ENCODE measurements around the gene ALX3. TPM values are rescaled to one million over a fixed set of nuclear protein-coding genes. Genes with fewer than 3 reads are reported as not detected.
A peak's percentile ranks its signal among the peaks of the same experiment; 100 is the strongest.

Gene ALX3
- total RNA-seq, 1 experiment from 2014 or later: not detected

GRCh38 chr1:110060662-110061060, 9.8 kb downstream of the ALX3 start:
- peaks cover 36% of the 10 kb centered on the region for H3K36me3 Mint-ChIP-seq (ENCODE audit: insufficient read depth, unreplicated experiment)

GRCh38 chr1:110060034-110060661, 10.3 kb downstream of the ALX3 start:
- intact Hi-C loops (cut with micrococcal nuclease): no loop called here
- Mint-ChIP-seq H3K36me3 (ENCODE audit: insufficient read depth, unreplicated experiment) (peaks cover 42% of the 10 kb centered on the region), H3K27me3 (ENCODE audit: insufficient read depth, unreplicated experiment) (no peaks in the 10 kb centered on the region), H3K4me1 (ENCODE audit: insufficient read depth, unreplicated experiment) (no peaks in the 10 kb centered on the region), H3K27ac (ENCODE audit: low read depth, unreplicated experiment) (no peak overlapping the region), H3K9me3 (ENCODE audit: unreplicated experiment) (no peaks in the 10 kb centered on the region), H3K4me3 (ENCODE audit: unreplicated experiment) (no peak overlapping the region)
- ChIA-PET CTCF (interaction anchor here (0.5 to 2.5 kb wide), 28 partner anchors 9 to 242 kb away, joined by 3 to 17 read pairs (median 5); partner anchors contain the start of genes AHCYL1, ALX3 and STRIP1), POLR2A (interaction anchor here (0.7 to 1.0 kb wide), 3 partner anchors 22 to 275 kb away, joined by 3 to 4 read pairs (median 4); no protein-coding TSS in a partner anchor)
- TF ChIP-seq CTCF (IDR thresholded peaks at IDR 0.05; ENCODE audit: unreplicated experiment): peak; percentile 82
- DNase-seq (ENCODE audit: unreplicated experiment): peak; percentile 59
- BruUV-seq (replicated peaks): no TSS peak

More at GRCh38 chr1:110060662-110061060, 9.8 kb downstream of the ALX3 start:
- BruUV-seq (replicated peaks): no TSS peak
- TF ChIP-seq CTCF (IDR thresholded peaks at IDR 0.05; ENCODE audit: unreplicated experiment): no peak
- H3K27me3 Mint-ChIP-seq (ENCODE audit: insufficient read depth, unreplicated experiment): no peaks in the 10 kb centered on the region
- ChIA-PET CTCF (interaction anchor here (0.5 to 2.5 kb wide), 25 partner anchors 10 to 136 kb away, joined by 3 to 17 read pairs (median 5); partner anchors contain the start of genes ALX3 and STRIP1), POLR2A (no interaction called here)
- intact Hi-C loops (cut with micrococcal nuclease): no loop called here
- no peaks in the 10 kb centered on the region for H3K9me3 Mint-ChIP-seq (ENCODE audit: unreplicated experiment)
- H3K4me1 Mint-ChIP-seq (ENCODE audit: insufficient read depth, unreplicated experiment): no peaks in the 10 kb centered on the region
- no peak for DNase-seq (ENCODE audit: unreplicated experiment)
- no peak overlapping the region for H3K4me3 Mint-ChIP-seq (ENCODE audit: unreplicated experiment)
- no peak overlapping the region for H3K27ac Mint-ChIP-seq (ENCODE audit: low read depth, unreplicated experiment)

GRCh38 chr1:110059133-110059863, 11.2 kb downstream of the ALX3 start:
- DNase-seq (ENCODE audit: unreplicated experiment): no peak
- no peak for TF ChIP-seq CTCF (IDR thresholded peaks at IDR 0.05; ENCODE audit: unreplicated experiment)
- H3K4me1 Mint-ChIP-seq (ENCODE audit: insufficient read depth, unreplicated experiment): no peaks in the 10 kb centered on the region
- intact Hi-C loops (cut with micrococcal nuclease): loop anchor here (10.0 kb wide), 1 partner anchor 436 kb away; no protein-coding TSS in a partner anchor
- H3K4me3 Mint-ChIP-seq (ENCODE audit: unreplicated experiment): no peak overlapping the region
- no TSS peak for BruUV-seq (replicated peaks)
- H3K27me3 Mint-ChIP-seq (ENCODE audit: insufficient read depth, unreplicated experiment): no peaks in the 10 kb centered on the region
- POLR2A ChIA-PET: interaction anchor here (0.7 to 1.0 kb wide), 3 partner anchors 21 to 276 kb away, joined by 3 to 4 read pairs (median 4); no protein-coding TSS in a partner anchor
- no peak overlapping the region for H3K27ac Mint-ChIP-seq (ENCODE audit: low read depth, unreplicated experiment)
- H3K36me3 Mint-ChIP-seq (ENCODE audit: insufficient read depth, unreplicated experiment): peaks cover 45% of the 10 kb centered on the region
- H3K9me3 Mint-ChIP-seq (ENCODE audit: unreplicated experiment): no peaks in the 10 kb centered on the region
- CTCF ChIA-PET: interaction anchor here (0.7 to 2.5 kb wide), 17 partner anchors 11 to 243 kb away, joined by 3 to 17 read pairs (median 5); partner anchors contain the start of genes AHCYL1, ALX3 and STRIP1

GRCh38 chr1:110058591-110058990, 11.9 kb downstream of the ALX3 start:
- CTCF ChIA-PET: interaction anchor here (1.3 to 9.6 kb wide), 8 partner anchors 10 to 45 kb away, joined by 5 to 183 read pairs (median 8); partner anchors contain the start of gene STRIP1
- Mint-ChIP-seq H3K36me3 (ENCODE audit: insufficient read depth, unreplicated experiment) (peaks cover 52% of the 10 kb centered on the region), H3K27me3 (ENCODE audit: insufficient read depth, unreplicated experiment) (no peaks in the 10 kb centered on the region), H3K9me3 (ENCODE audit: unreplicated experiment) (no peaks in the 10 kb centered on the region), H3K4me1 (ENCODE audit: insufficient read depth, unreplicated experiment) (no peaks in the 10 kb centered on the region), H3K27ac (ENCODE audit: low read depth, unreplicated experiment) (peak overlapping the region; percentile 32), H3K4me3 (ENCODE audit: unreplicated experiment) (no peak overlapping the region)
- intact Hi-C loops (cut with micrococcal nuclease): loop anchor here (10.0 kb wide), 1 partner anchor 436 kb away; no protein-coding TSS in a partner anchor
- DNase-seq (ENCODE audit: unreplicated experiment): no peak
- no peak for TF ChIP-seq CTCF (IDR thresholded peaks at IDR 0.05; ENCODE audit: unreplicated experiment)
- no TSS peak for BruUV-seq (replicated peaks)
- POLR2A ChIA-PET: interaction anchor here (1.4 kb wide), 1 partner anchor 24 kb away, joined by 5 read pairs; the partner anchor contains the start of gene STRIP1

Measured in MCF 10A (cell line).